ENCODE results near the gene ANO2.

Gene ANO2

DNA sequence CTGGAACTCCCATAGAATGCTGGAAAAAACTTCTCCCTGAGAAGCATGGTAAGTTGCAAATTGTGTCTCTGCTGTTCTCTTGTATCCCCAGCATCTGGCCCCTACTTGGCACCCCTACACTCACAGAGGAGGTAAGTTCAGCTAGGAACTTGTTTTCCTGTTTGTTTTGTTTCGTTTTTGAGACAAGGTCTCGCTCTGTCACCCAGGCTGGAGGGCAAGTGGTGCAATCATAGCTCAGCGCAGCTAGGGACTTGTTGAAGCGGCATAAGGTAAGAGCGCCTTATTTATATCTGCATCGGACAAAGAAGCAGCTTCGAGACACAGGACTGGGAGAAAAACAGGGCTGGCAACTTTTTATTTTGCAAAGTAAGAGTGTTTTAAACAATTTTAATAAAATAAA is 18.5 kb upstream of the ANO2 start:
- no peaks in the 10 kb centered on the region for H3K36me3 ChIP-seq (ENCODE audit: control insufficient read depth, insufficient read depth, low read length)
- no peak overlapping the region for H3K9ac ChIP-seq (ENCODE audit: low read length)
- no peaks in the 10 kb centered on the region for H3K9me3 ChIP-seq (ENCODE audit: control insufficient read depth, insufficient read depth, low read depth, low read length)
- no peaks in the 10 kb centered on the region; the same call in 1 of the 2 replicates for H3K27me3 ChIP-seq (ENCODE audit: control insufficient read depth, insufficient read depth, low read length)
- no peak overlapping the region for H3K4me3 ChIP-seq (ENCODE audit: low read depth, low read length)
- no peak overlapping the region for H3K27ac ChIP-seq (ENCODE audit: low read depth, low read length)
- H3K4me1 ChIP-seq (ENCODE audit: control insufficient read depth, insufficient read depth, low read length): peaks cover 18% of the 10 kb centered on the region

DNA sequence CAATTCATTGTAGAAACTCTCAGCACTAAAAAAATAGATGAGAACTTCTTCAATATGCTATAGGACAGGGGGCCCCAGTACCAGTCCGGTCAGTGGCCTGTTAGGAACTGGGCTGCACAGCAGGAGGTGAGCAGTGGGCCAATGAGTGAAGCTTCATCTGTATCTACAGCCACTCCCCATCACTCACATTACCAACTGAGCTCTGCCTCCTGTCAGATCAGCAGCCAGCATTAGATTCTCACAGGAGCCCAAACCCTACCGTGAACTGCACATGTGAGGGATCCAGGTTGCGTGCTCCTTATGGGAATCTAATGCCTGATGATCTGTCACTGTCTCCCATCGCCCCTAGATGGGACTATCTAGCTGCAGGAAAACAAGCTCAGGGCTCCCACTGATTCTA is 15.7 kb upstream of the ANO2 start:
- Histone ChIP-seq H3K4me1 (ENCODE audit: control insufficient read depth, insufficient read depth, low read length) (peaks cover 18% of the 10 kb centered on the region), H3K27me3 (ENCODE audit: control insufficient read depth, insufficient read depth, low read length) (no peaks in the 10 kb centered on the region; the same call in 1 of the 2 replicates), H3K9me3 (ENCODE audit: control insufficient read depth, insufficient read depth, low read depth, low read length) (no peaks in the 10 kb centered on the region), H3K9ac (ENCODE audit: low read length) (no peak overlapping the region), H3K4me3 (ENCODE audit: low read depth, low read length) (no peak overlapping the region), H3K36me3 (ENCODE audit: control insufficient read depth, insufficient read depth, low read length) (no peaks in the 10 kb centered on the region), H3K27ac (ENCODE audit: low read depth, low read length) (no peak overlapping the region)

DNA sequence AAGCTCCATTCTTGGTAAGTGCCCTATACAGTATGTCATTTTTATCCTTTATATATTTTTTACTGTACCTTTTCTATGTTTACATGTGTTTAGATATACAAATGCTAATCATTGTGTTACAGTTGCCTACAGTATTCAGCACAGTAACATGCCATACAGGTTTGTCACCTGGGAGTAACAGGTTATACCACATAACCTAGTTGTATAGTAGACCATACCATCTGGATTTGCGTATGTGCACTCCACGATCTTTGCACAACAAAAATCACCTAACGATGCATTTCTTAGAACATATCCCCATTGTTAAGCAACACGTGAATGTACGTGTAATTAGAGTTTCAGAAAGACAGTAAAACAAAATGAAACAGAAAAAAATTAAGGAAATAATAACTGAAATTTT is 11.9 kb upstream of the ANO2 start:
- H3K27ac ChIP-seq (ENCODE audit: low read depth, low read length): no peak overlapping the region
- no peaks in the 10 kb centered on the region for H3K9me3 ChIP-seq (ENCODE audit: control insufficient read depth, insufficient read depth, low read depth, low read length)
- no peaks in the 10 kb centered on the region for H3K27me3 ChIP-seq (ENCODE audit: control insufficient read depth, insufficient read depth, low read length)
- H3K36me3 ChIP-seq (ENCODE audit: control insufficient read depth, insufficient read depth, low read length): no peaks in the 10 kb centered on the region
- H3K9ac ChIP-seq (ENCODE audit: low read length): no peak overlapping the region
- H3K4me3 ChIP-seq (ENCODE audit: low read depth, low read length): no peak overlapping the region
- H3K4me1 ChIP-seq (ENCODE audit: control insufficient read depth, insufficient read depth, low read length): no peaks in the 10 kb centered on the region

DNA sequence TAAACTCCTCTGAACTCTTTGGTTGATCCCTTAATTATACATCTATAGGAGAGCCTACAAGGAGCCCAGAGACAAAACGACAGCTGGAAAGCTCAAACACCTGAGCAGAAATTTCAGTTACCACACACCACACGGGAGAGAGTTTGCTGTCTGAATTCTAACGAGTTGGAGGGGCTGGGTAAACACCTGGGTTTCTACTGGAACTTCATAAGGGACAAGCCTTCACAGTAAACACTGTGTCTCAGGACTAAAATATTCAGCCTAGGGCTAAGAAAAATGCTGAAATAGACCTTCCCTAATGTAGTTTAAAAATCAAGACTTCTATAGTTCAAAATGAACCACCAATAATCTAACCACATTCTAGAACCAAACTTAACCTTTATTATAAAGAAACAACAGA is 9.6 kb upstream of the ANO2 start:
- no peaks in the 10 kb centered on the region for H3K36me3 ChIP-seq (ENCODE audit: control insufficient read depth, insufficient read depth, low read length)
- H3K9me3 ChIP-seq (ENCODE audit: control insufficient read depth, insufficient read depth, low read depth, low read length): no peaks in the 10 kb centered on the region
- no peak overlapping the region for H3K9ac ChIP-seq (ENCODE audit: low read length)
- H3K4me3 ChIP-seq (ENCODE audit: low read depth, low read length): no peak overlapping the region
- peaks cover 8% of the 10 kb centered on the region; the same call in 1 of the 2 replicates for H3K27me3 ChIP-seq (ENCODE audit: control insufficient read depth, insufficient read depth, low read length)
- no peak overlapping the region for H3K27ac ChIP-seq (ENCODE audit: low read depth, low read length)
- H3K4me1 ChIP-seq (ENCODE audit: control insufficient read depth, insufficient read depth, low read length): no peaks in the 10 kb centered on the region

- H3K9ac ChIP-seq (ENCODE audit: low read length): no peak overlapping the region
- no peaks in the 10 kb centered on the region for H3K4me1 ChIP-seq (ENCODE audit: control insufficient read depth, insufficient read depth, low read length)
- no peak overlapping the region for H3K27ac ChIP-seq (ENCODE audit: low read depth, low read length)
- H3K4me3 ChIP-seq (ENCODE audit: low read depth, low read length): no peak overlapping the region
- no peaks in the 10 kb centered on the region for H3K9me3 ChIP-seq (ENCODE audit: control insufficient read depth, insufficient read depth, low read depth, low read length)
- H3K27me3 ChIP-seq (ENCODE audit: control insufficient read depth, insufficient read depth, low read length): peaks cover 8% of the 10 kb centered on the region; the same call in 1 of the 2 replicates
- no peaks in the 10 kb centered on the region for H3K36me3 ChIP-seq (ENCODE audit: control insufficient read depth, insufficient read depth, low read length)
Observed at GRCh38 chr12:5953835-5954586, 9.0 kb upstream of the ANO2 start.

- no peak overlapping the region for H3K27ac ChIP-seq (ENCODE audit: low read depth, low read length)
- H3K27me3 ChIP-seq (ENCODE audit: control insufficient read depth, insufficient read depth, low read length): peaks cover 22% of the 10 kb centered on the region
- H3K9ac ChIP-seq (ENCODE audit: low read length): no peak overlapping the region
- no peak overlapping the region for H3K4me3 ChIP-seq (ENCODE audit: low read depth, low read length)
- H3K36me3 ChIP-seq (ENCODE audit: control insufficient read depth, insufficient read depth, low read length): no peaks in the 10 kb centered on the region
- no peaks in the 10 kb centered on the region; the same call in 1 of the 2 replicates for H3K4me1 ChIP-seq (ENCODE audit: control insufficient read depth, insufficient read depth, low read length)
- H3K9me3 ChIP-seq (ENCODE audit: control insufficient read depth, insufficient read depth, low read depth, low read length): no peaks in the 10 kb centered on the region
Observed at GRCh38 chr12:5952031-5952430, 7.0 kb upstream of the ANO2 start.

- Histone ChIP-seq H3K27ac (ENCODE audit: low read depth, low read length) (no peak overlapping the region), H3K27me3 (ENCODE audit: control insufficient read depth, insufficient read depth, low read length) (peaks cover 53% of the 10 kb centered on the region), H3K36me3 (ENCODE audit: control insufficient read depth, insufficient read depth, low read length) (no peaks in the 10 kb centered on the region), H3K9ac (ENCODE audit: low read length) (no peak overlapping the region), H3K9me3 (ENCODE audit: control insufficient read depth, insufficient read depth, low read depth, low read length) (no peaks in the 10 kb centered on the region), H3K4me1 (ENCODE audit: control insufficient read depth, insufficient read depth, low read length) (peaks cover 3% of the 10 kb centered on the region; the same call in 1 of the 2 replicates), H3K4me3 (ENCODE audit: low read depth, low read length) (no peak overlapping the region)
Observed at GRCh38 chr12:5948696-5949095, 3.6 kb upstream of the ANO2 start.

DNA sequence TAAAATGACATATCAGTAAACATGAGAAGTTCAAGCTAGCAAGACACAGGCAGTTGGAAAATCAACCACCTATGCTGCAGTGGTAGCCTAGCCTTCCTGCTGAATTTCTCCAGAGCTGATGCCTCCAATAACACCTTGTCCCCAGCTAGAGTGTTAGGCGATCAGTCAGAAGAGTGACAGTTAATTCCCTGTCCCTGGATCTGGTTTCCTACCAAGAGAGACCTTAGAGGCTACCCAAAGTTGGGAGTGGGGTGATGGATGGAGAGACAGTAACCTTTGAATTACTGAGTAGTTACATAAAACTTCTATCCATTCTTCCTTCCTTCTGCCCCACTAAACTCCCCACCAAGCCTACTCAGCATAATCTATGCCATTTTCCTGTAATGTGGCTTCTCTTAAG is 1.9 kb upstream of the ANO2 start:
- H3K9me3 ChIP-seq (ENCODE audit: control insufficient read depth, insufficient read depth, low read depth, low read length): no peaks in the 10 kb centered on the region
- peaks cover 59% of the 10 kb centered on the region for H3K27me3 ChIP-seq (ENCODE audit: control insufficient read depth, insufficient read depth, low read length)

DNA sequence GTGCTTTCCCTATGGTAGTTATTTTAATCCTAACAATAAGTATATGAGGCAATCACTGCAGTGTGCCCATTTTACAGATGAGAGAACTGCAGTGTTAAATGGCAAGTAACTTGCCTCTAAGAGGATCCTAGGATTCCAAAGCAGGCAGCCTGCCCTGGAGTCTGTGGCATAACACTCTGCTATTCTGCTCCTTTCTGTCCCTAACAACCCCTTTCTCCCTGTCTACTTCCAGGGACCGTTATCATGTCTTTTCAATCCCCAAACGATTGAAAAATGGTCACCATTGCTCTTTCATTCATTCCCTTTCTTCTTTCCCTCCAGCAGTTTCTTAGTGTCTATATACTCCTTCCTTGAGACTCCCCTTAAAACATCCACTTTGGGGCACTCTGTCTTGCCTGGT is 1.3 kb upstream of the ANO2 start:
- Histone ChIP-seq H3K27ac (ENCODE audit: low read depth, low read length) (no peak overlapping the region), H3K9ac (ENCODE audit: low read length) (no peak overlapping the region), H3K27me3 (ENCODE audit: control insufficient read depth, insufficient read depth, low read length) (peaks cover 59% of the 10 kb centered on the region), H3K4me3 (ENCODE audit: low read depth, low read length) (no peak overlapping the region), H3K9me3 (ENCODE audit: control insufficient read depth, insufficient read depth, low read depth, low read length) (no peaks in the 10 kb centered on the region), H3K36me3 (ENCODE audit: control insufficient read depth, insufficient read depth, low read length) (no peaks in the 10 kb centered on the region), H3K4me1 (ENCODE audit: control insufficient read depth, insufficient read depth, low read length) (peaks cover 3% of the 10 kb centered on the region; the same call in 1 of the 2 replicates)

More for the DNA sequence above, 1.9 kb upstream of the ANO2 start:
- Histone ChIP-seq H3K36me3 (ENCODE audit: control insufficient read depth, insufficient read depth, low read length) (no peaks in the 10 kb centered on the region), H3K27ac (ENCODE audit: low read depth, low read length) (no peak overlapping the region), H3K4me3 (ENCODE audit: low read depth, low read length) (no peak overlapping the region), H3K9ac (ENCODE audit: low read length) (no peak overlapping the region), H3K4me1 (ENCODE audit: control insufficient read depth, insufficient read depth, low read length) (peaks cover 3% of the 10 kb centered on the region; the same call in 1 of the 2 replicates)

DNA sequence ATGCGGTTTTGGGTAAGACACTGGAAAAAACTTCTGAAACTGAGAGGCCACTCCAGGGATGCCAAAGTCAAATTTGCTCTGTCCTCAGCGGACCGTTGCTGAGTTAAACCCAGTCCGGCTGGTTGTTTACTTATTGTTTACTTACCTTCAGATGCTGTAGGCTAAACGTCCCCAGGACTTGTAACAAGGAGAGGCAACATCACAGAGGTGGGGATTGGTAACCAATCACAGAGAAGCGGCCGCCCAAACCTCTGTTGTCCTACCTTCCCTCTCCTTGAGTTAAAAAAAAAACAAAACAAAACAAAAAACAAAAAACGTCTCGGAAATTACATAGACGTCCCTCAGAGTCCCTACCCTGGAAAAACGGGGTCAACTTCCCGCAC is 380 bp downstream of the ANO2 start:
- Histone ChIP-seq H3K4me1 (ENCODE audit: control insufficient read depth, insufficient read depth, low read length) (peaks cover 3% of the 10 kb centered on the region; the same call in 1 of the 2 replicates), H3K27me3 (ENCODE audit: control insufficient read depth, insufficient read depth, low read length) (peaks cover 51% of the 10 kb centered on the region), H3K9me3 (ENCODE audit: control insufficient read depth, insufficient read depth, low read depth, low read length) (no peaks in the 10 kb centered on the region), H3K9ac (ENCODE audit: low read length) (peak overlapping the region; percentile 76), H3K4me3 (ENCODE audit: low read depth, low read length) (peak overlapping the region; percentile 80), H3K36me3 (ENCODE audit: control insufficient read depth, insufficient read depth, low read length) (no peaks in the 10 kb centered on the region), H3K27ac (ENCODE audit: low read depth, low read length) (no peak overlapping the region)

DNA sequence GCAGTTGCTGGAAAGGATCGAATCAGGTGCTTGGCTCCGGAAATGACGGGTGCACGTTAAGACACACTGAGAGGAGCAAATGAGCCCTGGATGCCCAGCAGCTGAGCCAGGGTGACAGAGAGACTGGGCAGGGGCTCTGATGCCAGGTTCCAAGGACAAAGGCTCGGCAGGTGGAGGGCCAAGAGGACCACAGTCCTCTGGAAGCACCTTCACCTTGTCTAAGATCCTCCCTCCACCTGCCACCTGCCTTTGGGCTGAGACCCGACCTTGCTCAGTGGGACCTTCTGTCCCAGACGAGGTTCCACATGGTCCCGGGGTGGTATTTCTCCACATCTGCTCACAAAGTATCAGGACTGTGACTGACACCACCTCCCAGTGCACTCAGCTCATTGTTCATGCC is 1.0 kb downstream of the ANO2 start:
- Histone ChIP-seq H3K4me3 (ENCODE audit: low read depth, low read length) (peak overlapping the region; percentile 80; the same call in 1 of the 2 replicates), H3K9me3 (ENCODE audit: control insufficient read depth, insufficient read depth, low read depth, low read length) (no peaks in the 10 kb centered on the region), H3K27me3 (ENCODE audit: control insufficient read depth, insufficient read depth, low read length) (peaks cover 51% of the 10 kb centered on the region), H3K4me1 (ENCODE audit: control insufficient read depth, insufficient read depth, low read length) (peaks cover 3% of the 10 kb centered on the region; the same call in 1 of the 2 replicates), H3K9ac (ENCODE audit: low read length) (no peak overlapping the region), H3K27ac (ENCODE audit: low read depth, low read length) (no peak overlapping the region), H3K36me3 (ENCODE audit: control insufficient read depth, insufficient read depth, low read length) (no peaks in the 10 kb centered on the region)

Data from HUES6 (cell line).